NCI-H1436 (cell line): ENCODE measurements around the gene EIF1AD.
"Not testable (repeated sequence)": the region's sequence is repeated elsewhere in the genome, so short reads cannot be mapped to it uniquely, and the experiment has no call there.

Experiments
- DNase-seq: peaks from one replicate; lab custom pipeline; 2025; lab: John Stamatoyannopoulos, UW

EIF1AD gene

GRCh38 chr11:66022401-66023185 is 20.6 kb upstream of the EIF1AD start:
- DNase-seq, result peak; percentile 54

GRCh38 chr11:66020618-66021357 is 18.8 kb upstream of the EIF1AD start:
- DNase-seq, result no peak

- no peak for DNase-seq
Observed at GRCh38 chr11:66020212-66020611, 18.3 kb upstream of the EIF1AD start.

GRCh38 chr11:66017321-66017720 is 15.4 kb upstream of the EIF1AD start:
- no peak for DNase-seq

GRCh38 chr11:66016793-66017177 is 14.8 kb upstream of the EIF1AD start:
- DNase-seq, result no peak

GRCh38 chr11:66015936-66016792 is 14.2 kb upstream of the EIF1AD start:
- DNase-seq, result no peak

GRCh38 chr11:66015454-66015881 is 13.5 kb upstream of the EIF1AD start:
- no peak for DNase-seq

- DNase-seq, result no peak
Observed at GRCh38 chr11:66014804-66015453, 13.0 kb upstream of the EIF1AD start.

- DNase-seq, result no peak
Observed at GRCh38 chr11:66013762-66014100, 11.8 kb upstream of the EIF1AD start.

- DNase-seq, result no peak
Observed at GRCh38 chr11:66012946-66013761, 11.2 kb upstream of the EIF1AD start.

- DNase-seq, result no peak
Observed at GRCh38 chr11:66012371-66012945, 10.5 kb upstream of the EIF1AD start.

- no peak for DNase-seq
Observed at GRCh38 chr11:66011785-66012303, 9.9 kb upstream of the EIF1AD start, which contains the start of gene CST6. Gene CST6 (plus strand): TSS chr11:66012008. CDS start chr11:66012045, 37 bp downstream.

- no peak for DNase-seq
Observed at GRCh38 chr11:66011239-66011784, 9.4 kb upstream of the EIF1AD start.

GRCh38 chr11:66010036-66010435 is 8.1 kb upstream of the EIF1AD start:
- DNase-seq, result not testable (repeated sequence)

GRCh38 chr11:66008468-66009101 is 6.6 kb upstream of the EIF1AD start:
- no peak for DNase-seq

GRCh38 chr11:66008095-66008467 is 6.1 kb upstream of the EIF1AD start:
- DNase-seq, result no peak

GRCh38 chr11:66007201-66007634 is 5.3 kb upstream of the EIF1AD start:
- DNase-seq, result no peak

- DNase-seq, result no peak
Observed at GRCh38 chr11:66006891-66007176, 4.9 kb upstream of the EIF1AD start.

GRCh38 chr11:66006134-66006890 is 4.4 kb upstream of the EIF1AD start:
- no peak for DNase-seq
